GM12873 (cell line): ENCODE measurements around the gene ASTN2.

ENCODE experiments used
- CTCF ChIP-seq: IDR thresholded peaks from 2 replicates; pipeline ENCODE4 v1.5.1; 2012; ENCODE audit warnings: low read depth, mild to moderate bottlenecking, moderate library complexity, low read length, control low read depth; ENCODE audit not compliant: insufficient read depth; ENCODE audit errors: missing control alignments

ASTN2 gene

GRCh38 chr9:116715751-116716150 is 699.1 kb downstream of the ASTN2 start:
- no peak for TF ChIP-seq CTCF

- no peak for TF ChIP-seq CTCF
Measured at GRCh38 chr9:116713271-116713670, 701.6 kb downstream of the ASTN2 start.

- no peak for TF ChIP-seq CTCF
Measured at GRCh38 chr9:116712781-116713180, 702.1 kb downstream of the ASTN2 start.

GRCh38 chr9:116706310-116707290 is 708.3 kb downstream of the ASTN2 start:
- no peak for TF ChIP-seq CTCF

GRCh38 chr9:116705531-116705930 is 709.3 kb downstream of the ASTN2 start:
- no peak for TF ChIP-seq CTCF

GRCh38 chr9:116704470-116704869 is 710.4 kb downstream of the ASTN2 start:
- TF ChIP-seq CTCF: no peak

GRCh38 chr9:116703634-116704033 is 711.2 kb downstream of the ASTN2 start:
- no peak for TF ChIP-seq CTCF
